ENCODE data around the gene C12orf43. TPM values are rescaled to one million over a fixed set of nuclear protein-coding genes. Genes with fewer than 3 reads are reported as not detected.

The C12orf43 gene
- total RNA-seq, 6 experiments from 2014 or later = 6.7 to 12.2 (median 8.8) TPM

- Histone ChIP-seq H3K4me1 (peaks cover 0 to 70% (median 12%) of the 10 kb centered on the region in 4 donors), H3K36me3 (peaks cover 0 to 41% (median 16%) of the 10 kb centered on the region in 4 donors), H3K4me3 (no peak overlapping the region), H3K27me3 (no peaks in the 10 kb centered on the region), H3K9me3 (no peaks in the 10 kb centered on the region), H3K27ac (peak overlapping the region in 1 of 3 donors; percentile 0)
- no peak for DNase-seq
- no peak for TF ChIP-seq CTCF (IDR thresholded peaks at IDR 0.05)
- TF ChIP-seq POLR2A (IDR thresholded peaks at IDR 0.05) = no peak
- ATAC-seq = peak in 3 of 4 donors; percentile 3 to 15 (median 7)
- intact Hi-C loops (cut with DNase I) = no loop called here
- WGBS (ENCODE audit: insufficient coverage, low coverage, low lambda C conversion rate, missing lambda C conversion rate) = 47% methylated on average over 6 of the region's 10 CpGs
These were observed 43.3 kb downstream of the C12orf43 start for GRCh38 chr12:120972870-120973543.

DNA sequence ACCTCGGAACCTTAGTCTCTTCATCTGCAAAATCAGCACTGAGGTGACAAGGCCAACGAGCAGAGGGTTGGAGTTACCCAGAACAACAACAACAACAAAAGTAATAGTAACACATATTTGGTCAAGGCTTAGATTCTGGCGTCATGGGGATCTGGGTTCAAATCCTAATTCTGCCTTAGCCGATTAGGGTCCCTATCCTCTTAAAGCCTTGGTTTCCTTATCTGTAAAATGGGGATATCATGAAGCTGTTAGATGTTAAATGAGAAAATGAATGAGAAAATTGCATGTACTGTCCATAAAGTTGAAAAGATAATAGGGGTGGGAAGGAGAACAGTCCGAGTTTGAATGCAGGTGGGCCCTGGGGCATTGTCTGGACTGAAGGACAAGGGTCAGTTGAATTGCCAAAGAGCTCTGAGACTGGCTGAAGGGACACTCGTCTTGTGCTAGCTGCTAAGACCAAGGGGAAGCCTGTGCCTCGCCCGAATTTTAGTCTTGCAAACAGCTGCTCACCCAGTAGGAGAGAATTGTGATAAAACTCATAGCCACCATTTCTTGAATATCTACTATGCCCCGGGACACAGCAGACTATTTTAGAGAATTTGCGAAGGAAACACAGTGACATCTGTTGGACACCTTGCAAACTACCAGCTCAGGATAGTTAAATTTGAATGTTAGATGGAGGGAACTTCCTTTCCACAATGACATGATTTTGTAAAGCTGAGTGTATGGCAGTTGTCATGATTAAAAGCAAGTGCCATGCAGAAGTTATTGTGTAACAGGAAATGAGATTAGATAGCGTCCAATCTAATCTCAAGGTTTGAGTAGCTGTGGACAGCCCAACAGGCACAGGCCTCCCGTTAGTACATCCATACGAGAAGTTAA lies 44.7 kb downstream of the C12orf43 start:
- no peak for TF ChIP-seq POLR2A (IDR thresholded peaks at IDR 0.05)
- TF ChIP-seq CTCF (IDR thresholded peaks at IDR 0.05) = peak; percentile 54 to 73 (median 64)
- Histone ChIP-seq H3K4me3 (no peak overlapping the region), H3K4me1 (peaks cover 0 to 76% (median 10%) of the 10 kb centered on the region in 4 donors), H3K27ac (no peak overlapping the region), H3K36me3 (peaks cover 0 to 41% (median 16%) of the 10 kb centered on the region in 4 donors), H3K27me3 (no peaks in the 10 kb centered on the region), H3K9me3 (no peaks in the 10 kb centered on the region)
- intact Hi-C loops (cut with DNase I) = no loop called here
- peak; percentile 55 to 90 (median 71) for ATAC-seq
- peak in 1 of 3 donors; percentile 38 for DNase-seq
- WGBS (ENCODE audit: insufficient coverage, low coverage, low lambda C conversion rate, missing lambda C conversion rate) = 22% methylated on average over 12 of the region's 13 CpGs

DNA sequence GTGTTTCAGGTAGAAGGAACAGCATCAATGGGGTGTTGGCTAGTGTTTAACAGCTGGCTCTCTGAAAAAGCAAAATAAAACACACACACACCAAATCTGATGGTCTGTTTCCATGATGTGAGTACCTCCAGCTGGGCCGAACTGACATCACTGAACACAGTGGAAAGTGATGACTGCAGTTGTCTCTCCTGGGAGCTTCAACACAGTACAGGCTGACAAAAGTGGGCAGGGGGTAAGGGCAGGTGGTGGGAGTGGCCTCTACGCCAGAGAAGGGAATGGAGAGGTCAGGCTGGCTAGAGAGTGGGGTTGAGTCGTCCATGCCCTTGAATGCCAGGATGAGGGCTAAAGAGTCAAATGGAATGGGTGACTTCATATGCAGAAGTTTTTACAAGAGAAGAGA lies 46.0 kb downstream of the C12orf43 start:
- H3K4me3 ChIP-seq = no peak overlapping the region
- H3K9me3 ChIP-seq = no peaks in the 10 kb centered on the region
- peaks cover 0 to 41% (median 16%) of the 10 kb centered on the region in 4 donors for H3K36me3 ChIP-seq
- H3K27ac ChIP-seq = no peak overlapping the region
- intact Hi-C loops (cut with DNase I) = no loop called here
- 84% methylated on average over 3 of the region's 3 CpGs for WGBS (ENCODE audit: insufficient coverage, low coverage, low lambda C conversion rate, missing lambda C conversion rate)
- peaks cover 0 to 63% (median 4%) of the 10 kb centered on the region in 4 donors for H3K4me1 ChIP-seq
- H3K27me3 ChIP-seq = no peaks in the 10 kb centered on the region
- TF ChIP-seq POLR2A (IDR thresholded peaks at IDR 0.05) (no peak), CTCF (IDR thresholded peaks at IDR 0.05) (no peak)
- ATAC-seq = no peak
- DNase-seq = no peak

DNA sequence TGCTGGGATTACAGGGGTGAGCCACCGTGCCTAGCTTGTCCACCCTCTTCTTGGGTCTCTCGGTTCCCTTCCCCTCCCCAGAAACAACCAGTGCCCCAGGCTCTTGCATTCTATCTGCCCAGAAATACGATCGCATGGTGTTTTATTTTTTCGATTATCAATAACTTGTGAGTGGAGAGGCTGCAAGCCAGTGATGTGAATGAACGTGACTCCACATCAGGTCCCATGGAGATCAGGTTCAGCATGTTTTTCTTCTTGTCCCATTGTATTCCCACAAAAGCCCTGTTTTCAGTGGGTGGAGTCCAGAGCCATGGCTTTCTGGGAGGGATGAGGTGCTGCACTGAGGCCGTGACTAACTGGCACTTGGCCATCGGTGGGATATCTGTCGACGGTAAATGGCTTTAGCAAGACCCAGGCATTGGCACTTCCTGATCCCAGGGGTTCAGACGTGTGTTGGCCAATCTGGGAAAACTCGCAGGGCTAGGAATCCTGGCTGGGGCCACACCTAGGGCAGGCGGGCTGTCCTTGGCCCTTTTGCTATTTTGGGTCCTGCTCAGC lies 50.7 kb downstream of the C12orf43 start:
- Histone ChIP-seq H3K4me3 (no peak overlapping the region), H3K4me1 (peaks cover 0 to 42% (median 3%) of the 10 kb centered on the region in 4 donors), H3K9me3 (no peaks in the 10 kb centered on the region), H3K36me3 (peaks cover 0 to 20% (median 9%) of the 10 kb centered on the region in 4 donors), H3K27ac (no peak overlapping the region), H3K27me3 (no peaks in the 10 kb centered on the region)
- intact Hi-C loops (cut with DNase I) = no loop called here
- no peak for TF ChIP-seq CTCF (IDR thresholded peaks at IDR 0.05)
- no peak for TF ChIP-seq POLR2A (IDR thresholded peaks at IDR 0.05)
- WGBS (ENCODE audit: insufficient coverage, low coverage, low lambda C conversion rate, missing lambda C conversion rate) = 45% methylated on average over 11 of the region's 13 CpGs
- peak; percentile 13 to 49 (median 33) for ATAC-seq
- no peak for DNase-seq

Measured in right lobe of liver (tissue), 6 donors.